ENCODE measurements around the gene TRIO.

DNA sequence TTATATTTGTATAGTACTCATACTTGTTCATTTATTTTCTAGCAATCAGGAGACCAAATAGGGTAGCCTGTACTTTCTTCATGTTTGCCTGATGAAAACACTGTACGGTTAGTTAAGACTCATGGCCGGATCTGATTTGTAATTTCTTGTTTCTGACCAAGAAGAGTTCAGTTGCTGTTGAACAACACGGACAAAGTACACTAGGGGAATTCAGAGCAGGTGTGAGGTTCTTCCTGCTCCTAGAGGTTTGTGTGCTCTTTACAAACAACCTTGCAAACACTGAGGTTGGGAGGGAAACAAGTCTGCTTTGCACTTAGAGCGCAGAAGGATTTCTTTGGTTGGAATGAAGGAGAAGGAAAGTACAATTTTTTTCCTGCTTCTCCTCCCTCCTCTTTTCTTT is 69.7 kb downstream of the TRIO start:
- TF ChIP-seq, protein P1, sequence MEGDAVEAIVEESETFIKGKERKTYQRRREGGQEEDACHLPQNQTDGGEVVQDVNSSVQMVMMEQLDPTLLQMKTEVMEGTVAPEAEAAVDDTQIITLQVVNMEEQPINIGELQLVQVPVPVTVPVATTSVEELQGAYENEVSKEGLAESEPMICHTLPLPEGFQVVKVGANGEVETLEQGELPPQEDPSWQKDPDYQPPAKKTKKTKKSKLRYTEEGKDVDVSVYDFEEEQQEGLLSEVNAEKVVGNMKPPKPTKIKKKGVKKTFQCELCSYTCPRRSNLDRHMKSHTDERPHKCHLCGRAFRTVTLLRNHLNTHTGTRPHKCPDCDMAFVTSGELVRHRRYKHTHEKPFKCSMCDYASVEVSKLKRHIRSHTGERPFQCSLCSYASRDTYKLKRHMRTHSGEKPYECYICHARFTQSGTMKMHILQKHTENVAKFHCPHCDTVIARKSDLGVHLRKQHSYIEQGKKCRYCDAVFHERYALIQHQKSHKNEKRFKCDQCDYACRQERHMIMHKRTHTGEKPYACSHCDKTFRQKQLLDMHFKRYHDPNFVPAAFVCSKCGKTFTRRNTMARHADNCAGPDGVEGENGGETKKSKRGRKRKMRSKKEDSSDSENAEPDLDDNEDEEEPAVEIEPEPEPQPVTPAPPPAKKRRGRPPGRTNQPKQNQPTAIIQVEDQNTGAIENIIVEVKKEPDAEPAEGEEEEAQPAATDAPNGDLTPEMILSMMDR (IDR thresholded peaks at IDR 0.05; ENCODE audit: borderline replicate concordance, extremely low read depth, low read length, poor library complexity, severe bottlenecking), result no peak
- no peak for TF ChIP-seq EZH2 (IDR thresholded peaks at IDR 0.05; ENCODE audit: borderline replicate concordance, low read depth, low read length, severe bottlenecking)
